Measurements from ENCODE around the gene YARS1.

DNA sequence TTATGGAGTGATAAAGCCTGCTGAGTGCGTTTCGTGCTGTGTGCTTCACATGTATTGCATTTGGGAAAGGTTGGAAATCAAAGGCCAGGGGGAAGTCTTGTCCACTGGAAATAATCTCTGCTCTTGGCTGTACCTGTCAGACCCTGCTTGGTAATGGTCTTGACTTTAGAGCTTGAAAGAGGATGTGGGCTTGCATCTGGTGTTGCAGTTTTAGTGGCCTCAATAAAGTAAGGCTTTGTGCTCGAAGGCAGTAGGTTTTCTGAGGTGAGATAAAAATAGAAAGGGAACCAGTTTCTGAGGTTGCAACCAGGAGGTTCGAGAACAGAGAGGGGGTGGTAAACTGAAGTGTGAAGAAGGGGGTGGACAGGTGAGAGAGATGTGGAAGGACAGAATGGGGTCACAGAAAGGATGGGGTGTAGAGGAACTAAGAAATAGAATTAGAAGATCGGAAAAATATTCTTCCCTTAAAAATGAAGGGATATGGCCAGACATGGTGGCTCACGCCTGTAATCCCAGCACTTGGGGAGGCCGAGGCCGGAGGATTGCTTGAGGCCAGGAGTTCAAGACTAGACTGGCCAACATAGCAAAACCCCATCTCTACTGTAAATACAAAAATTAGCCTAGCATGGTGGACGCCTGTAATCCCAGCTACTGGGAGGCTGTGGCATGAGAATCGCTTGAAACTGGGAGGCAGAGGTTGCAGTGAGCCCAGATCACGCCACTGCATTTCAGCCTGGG, 1.8 kb upstream of the YARS1 start:
- no peak for TF ChIP-seq EZH2phosphoT487 (IDR thresholded peaks at IDR 0.05; ENCODE audit: insufficient read depth, low read depth)
- no peak for TF ChIP-seq EZH2 (IDR thresholded peaks at IDR 0.05; ENCODE audit: insufficient read depth, poor library complexity, severe bottlenecking)
